GM12874 (cell line): ENCODE data around the gene SMTNL1.

Experiments
- TF ChIP-seq, protein P1 (sequence below): IDR thresholded peaks from 2 replicates; pipeline ENCODE4 v1.5.1; 2011; ENCODE audit warnings: low read depth, mild to moderate bottlenecking, control low read depth, low read length, moderate library complexity; ENCODE audit not compliant: insufficient read depth

The SMTNL1 gene

DNA sequence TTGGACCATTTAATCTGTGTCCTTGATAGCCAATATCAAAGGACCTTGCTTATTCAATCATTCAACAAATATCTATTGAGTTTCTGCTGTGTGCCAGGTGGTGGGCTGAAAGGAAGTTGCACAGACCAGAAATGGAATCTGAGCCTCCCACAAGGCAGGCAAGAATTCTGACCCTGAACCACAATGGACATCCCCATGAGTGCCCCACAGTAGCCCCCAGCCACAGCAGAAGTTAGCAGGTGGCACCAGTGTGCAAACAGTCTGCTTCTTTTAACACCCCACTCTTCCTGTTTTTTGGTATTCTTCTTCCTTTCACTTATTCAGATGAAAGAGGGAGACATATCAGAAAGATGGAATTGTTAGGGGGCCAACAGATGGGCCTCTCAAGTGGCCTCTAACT lies 47.9 kb downstream of the SMTNL1 start:
- TF ChIP-seq, protein P1, sequence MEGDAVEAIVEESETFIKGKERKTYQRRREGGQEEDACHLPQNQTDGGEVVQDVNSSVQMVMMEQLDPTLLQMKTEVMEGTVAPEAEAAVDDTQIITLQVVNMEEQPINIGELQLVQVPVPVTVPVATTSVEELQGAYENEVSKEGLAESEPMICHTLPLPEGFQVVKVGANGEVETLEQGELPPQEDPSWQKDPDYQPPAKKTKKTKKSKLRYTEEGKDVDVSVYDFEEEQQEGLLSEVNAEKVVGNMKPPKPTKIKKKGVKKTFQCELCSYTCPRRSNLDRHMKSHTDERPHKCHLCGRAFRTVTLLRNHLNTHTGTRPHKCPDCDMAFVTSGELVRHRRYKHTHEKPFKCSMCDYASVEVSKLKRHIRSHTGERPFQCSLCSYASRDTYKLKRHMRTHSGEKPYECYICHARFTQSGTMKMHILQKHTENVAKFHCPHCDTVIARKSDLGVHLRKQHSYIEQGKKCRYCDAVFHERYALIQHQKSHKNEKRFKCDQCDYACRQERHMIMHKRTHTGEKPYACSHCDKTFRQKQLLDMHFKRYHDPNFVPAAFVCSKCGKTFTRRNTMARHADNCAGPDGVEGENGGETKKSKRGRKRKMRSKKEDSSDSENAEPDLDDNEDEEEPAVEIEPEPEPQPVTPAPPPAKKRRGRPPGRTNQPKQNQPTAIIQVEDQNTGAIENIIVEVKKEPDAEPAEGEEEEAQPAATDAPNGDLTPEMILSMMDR = no peak

DNA sequence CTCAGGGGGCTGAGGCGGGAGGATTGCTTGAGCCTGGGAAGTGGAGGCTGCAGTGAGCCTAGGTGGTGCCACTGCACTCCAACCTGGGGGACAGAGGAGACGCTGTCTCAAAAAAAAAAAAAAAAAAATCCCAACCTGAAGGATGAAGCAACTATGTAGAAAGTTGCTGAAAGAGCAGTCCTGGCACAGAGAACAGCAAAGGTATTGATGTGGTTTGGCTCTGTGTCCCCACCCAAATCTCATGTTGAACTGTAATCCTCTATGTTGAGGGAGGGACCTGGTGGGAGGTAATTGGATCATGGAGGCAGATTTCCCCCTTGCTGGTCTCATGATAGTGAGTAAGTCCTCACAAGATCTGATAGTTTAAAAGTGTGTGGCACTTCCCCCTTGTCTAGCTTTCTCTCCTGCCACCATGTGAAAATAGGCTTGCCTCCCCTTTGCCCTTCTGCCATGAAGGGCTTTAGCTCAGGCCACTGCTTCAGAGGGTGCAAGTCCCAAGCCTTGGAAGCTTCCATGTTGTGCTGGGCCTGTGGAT lies 49.4 kb downstream of the SMTNL1 start:
- TF ChIP-seq, protein P1 = no peak

DNA sequence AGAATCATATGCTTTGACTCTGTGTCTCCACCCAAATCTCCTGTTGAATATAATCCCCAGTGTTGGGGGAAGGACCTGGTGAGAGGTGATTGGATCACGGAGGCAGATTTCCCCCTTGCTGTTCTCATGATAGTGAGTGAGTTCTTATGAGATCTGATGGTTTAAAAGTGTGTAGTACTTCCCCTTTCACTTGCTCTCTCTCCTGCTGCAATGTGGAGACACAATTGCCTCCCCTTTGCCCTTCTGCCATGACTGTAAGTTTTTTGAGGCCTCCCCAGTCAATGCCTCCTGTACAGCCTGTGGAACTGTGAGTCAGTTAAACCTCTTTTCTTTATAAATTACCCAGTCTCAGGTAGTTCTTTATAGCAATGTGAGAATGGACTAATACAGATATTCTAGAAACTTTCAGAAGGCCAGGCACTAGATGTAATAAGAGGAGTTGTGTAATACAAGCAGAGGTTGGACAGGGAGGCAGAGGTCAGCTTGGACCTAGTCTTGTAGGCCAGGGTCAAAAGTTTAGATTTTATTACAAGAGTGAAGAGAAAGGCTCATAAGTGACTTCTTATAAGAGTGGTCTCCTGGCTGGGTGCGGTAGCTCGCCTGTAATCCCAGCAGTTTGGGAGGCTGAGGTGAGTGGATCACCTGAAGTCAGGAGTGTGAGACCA lies 50.8 kb downstream of the SMTNL1 start:
- TF ChIP-seq, protein P1 = no peak

DNA sequence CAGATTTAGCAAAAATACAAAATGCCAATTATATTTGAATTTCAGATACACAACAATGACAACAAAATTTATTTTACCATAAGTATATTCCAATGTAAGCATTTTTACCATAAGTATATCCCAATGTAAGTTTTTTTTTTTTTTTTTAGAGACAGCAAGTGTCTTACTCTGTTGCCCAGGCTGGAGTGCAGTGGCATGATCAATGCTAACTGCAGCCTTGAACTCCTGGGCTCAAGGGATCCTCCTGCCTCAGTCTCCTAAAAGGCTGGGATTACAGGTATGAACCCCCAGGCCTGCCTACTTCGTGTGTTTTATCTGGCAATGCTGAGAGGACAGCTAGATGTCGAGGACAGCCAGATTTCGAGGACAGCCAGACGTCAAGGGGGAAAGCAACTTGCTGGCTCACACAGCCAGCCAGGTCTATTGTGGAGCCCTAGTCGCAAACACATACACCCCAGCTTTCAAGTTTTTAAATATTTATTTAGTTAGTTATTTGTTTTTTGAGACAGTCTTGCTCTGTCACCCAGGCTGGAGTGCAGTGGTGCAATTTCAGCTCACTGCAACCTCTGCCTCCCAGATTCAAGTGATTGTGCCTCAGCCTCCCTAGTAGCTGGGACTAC lies 59.0 kb downstream of the SMTNL1 start:
- TF ChIP-seq, protein P1 = no peak

DNA sequence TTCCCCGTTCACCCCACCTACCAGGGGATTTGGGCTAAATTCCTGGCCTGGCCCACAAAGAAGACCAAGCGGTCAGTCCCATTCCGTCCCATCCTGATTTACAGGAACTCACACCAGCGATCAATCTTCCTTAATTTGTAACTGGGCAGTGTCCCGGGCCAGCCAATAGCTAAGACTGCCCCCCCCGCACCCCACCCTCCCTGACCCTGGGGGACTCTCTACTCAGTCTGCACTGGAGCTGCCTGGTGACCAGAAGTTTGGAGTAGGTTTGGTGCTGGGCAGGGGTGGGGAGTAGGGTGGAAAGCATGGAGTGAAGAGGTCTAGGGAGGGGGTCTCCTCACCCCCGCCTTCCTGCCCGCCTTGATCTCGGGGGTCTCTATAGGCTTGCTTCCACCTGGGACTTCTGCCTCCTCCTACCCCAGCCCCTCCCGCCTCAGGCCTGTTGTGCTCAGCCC lies 60.1 kb downstream of the SMTNL1 start, which contains the start of gene SERPING1:
Gene SERPING1, plus strand, starts transcription at position 225 of the 455 bp plus-strand sequence. CDS start 586 bp downstream, outside the sequence.
- TF ChIP-seq, protein P1 = no peak

DNA sequence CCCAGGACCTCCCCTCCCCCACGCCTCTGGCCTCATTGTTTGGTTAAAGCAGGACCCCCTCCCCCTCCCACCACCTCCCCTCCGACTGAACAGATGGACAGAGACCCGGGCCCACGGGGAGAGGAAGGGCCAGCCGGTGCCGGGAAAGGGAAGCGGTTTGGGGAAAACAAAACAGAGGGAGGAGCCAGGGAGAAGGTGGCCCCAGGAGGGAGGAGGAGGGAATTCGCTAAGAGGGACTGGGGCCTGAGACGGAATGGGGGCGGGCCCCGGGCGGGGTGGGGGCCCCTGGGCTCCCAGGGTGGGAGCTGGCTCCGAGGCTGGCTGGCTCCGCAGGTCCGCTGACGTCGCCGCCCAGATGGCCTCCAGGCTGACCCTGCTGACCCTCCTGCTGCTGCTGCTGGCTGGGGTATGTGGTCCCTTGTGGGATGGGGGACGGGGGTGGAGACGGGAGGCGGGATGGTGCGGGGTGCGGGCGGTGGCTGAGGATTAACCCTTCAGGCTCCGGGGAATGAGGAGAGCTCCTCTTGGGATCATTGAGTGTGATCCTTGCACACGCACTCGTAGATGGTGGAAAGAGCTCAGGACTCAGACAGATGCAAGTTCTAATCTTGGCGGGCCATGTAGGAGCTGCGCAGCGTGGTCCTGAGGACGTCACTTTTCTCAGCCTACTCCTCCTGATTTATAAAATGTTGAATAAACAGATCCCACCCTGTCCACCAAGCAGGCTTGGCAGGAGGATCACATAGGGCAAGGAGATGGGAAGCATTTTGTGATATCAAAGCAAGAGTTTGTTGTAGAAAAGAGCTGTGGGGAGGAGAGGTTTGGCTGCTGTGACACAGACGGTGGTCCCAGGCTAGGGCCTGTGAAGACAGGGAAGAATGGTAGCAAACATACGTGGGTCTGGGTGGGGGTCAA lies 60.8 kb downstream of the SMTNL1 start:
- TF ChIP-seq, protein P1 = no peak

DNA sequence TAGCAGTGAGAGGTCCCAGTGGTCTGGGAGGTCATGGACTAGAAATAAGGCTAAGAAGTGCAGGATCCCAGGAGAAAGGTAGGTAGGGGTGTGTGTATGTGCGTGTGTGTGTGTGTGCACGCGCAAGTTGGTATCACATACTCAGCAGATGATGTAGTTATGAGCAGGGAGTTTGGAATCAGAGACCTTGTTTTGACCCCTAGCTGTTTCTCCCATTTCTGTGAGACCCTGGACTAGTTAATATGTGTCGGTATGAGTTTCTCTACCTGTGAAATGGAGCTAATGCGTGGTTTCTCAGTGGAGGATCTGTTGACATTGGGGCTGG lies 61.4 kb downstream of the SMTNL1 start:
- TF ChIP-seq, protein P1 = no peak
